ENCODE data around the gene LMF1. TPM values are rescaled to one million over a fixed set of nuclear protein-coding genes. Genes with fewer than 3 reads are reported as not detected.

The LMF1 gene
- total RNA-seq, 1 donor from 2014 or later: 36.1 TPM

GRCh38 chr16:912322-912683 is 58.5 kb downstream of the LMF1 start:
- no peaks in the 10 kb centered on the region for H3K9me3 Mint-ChIP-seq
- no peak overlapping the region for H3K4me3 Mint-ChIP-seq
- H3K27ac Mint-ChIP-seq: no peak overlapping the region
- H3K27me3 Mint-ChIP-seq: no peaks in the 10 kb centered on the region
- ChIA-PET CTCF (no interaction called here), POLR2A (no interaction called here)
- ATAC-seq (ENCODE audit: low read depth) (no peak), DNase-seq (no peak)
- peaks cover 31% of the 10 kb centered on the region for H3K36me3 Mint-ChIP-seq (ENCODE audit: low read depth)
- no peak for TF ChIP-seq CTCF (IDR thresholded peaks at IDR 0.05)
- H3K4me1 Mint-ChIP-seq: no peaks in the 10 kb centered on the region
- intact Hi-C loops (cut with micrococcal nuclease): no loop called here

- no peak for TF ChIP-seq CTCF (IDR thresholded peaks at IDR 0.05)
- H3K27me3 Mint-ChIP-seq: no peaks in the 10 kb centered on the region
- ChIA-PET POLR2A (no interaction called here), CTCF (no interaction called here)
- no peak overlapping the region for H3K4me3 Mint-ChIP-seq
- H3K4me1 Mint-ChIP-seq: no peaks in the 10 kb centered on the region
- H3K9me3 Mint-ChIP-seq: no peaks in the 10 kb centered on the region
- H3K36me3 Mint-ChIP-seq (ENCODE audit: low read depth): peaks cover 35% of the 10 kb centered on the region
- ATAC-seq (ENCODE audit: low read depth): no peak
- no peak for DNase-seq
- H3K27ac Mint-ChIP-seq: no peak overlapping the region
- intact Hi-C loops (cut with micrococcal nuclease): no loop called here
These were observed 59.0 kb downstream of the LMF1 start for GRCh38 chr16:911604-912321.

GRCh38 chr16:911101-911500 is 59.7 kb downstream of the LMF1 start:
- H3K9me3 Mint-ChIP-seq: no peaks in the 10 kb centered on the region
- ATAC-seq (ENCODE audit: low read depth): no peak
- intact Hi-C loops (cut with micrococcal nuclease): no loop called here
- DNase-seq: no peak
- H3K36me3 Mint-ChIP-seq (ENCODE audit: low read depth): peaks cover 42% of the 10 kb centered on the region
- ChIA-PET CTCF (no interaction called here), POLR2A (no interaction called here)
- TF ChIP-seq CTCF (IDR thresholded peaks at IDR 0.05): no peak
- H3K27me3 Mint-ChIP-seq: no peaks in the 10 kb centered on the region
- no peak overlapping the region for H3K27ac Mint-ChIP-seq
- H3K4me1 Mint-ChIP-seq: no peaks in the 10 kb centered on the region
- H3K4me3 Mint-ChIP-seq: no peak overlapping the region

GRCh38 chr16:910181-910580 is 60.6 kb downstream of the LMF1 start:
- Mint-ChIP-seq H3K9me3 (no peaks in the 10 kb centered on the region), H3K27ac (no peak overlapping the region), H3K27me3 (no peaks in the 10 kb centered on the region), H3K36me3 (ENCODE audit: low read depth) (peaks cover 50% of the 10 kb centered on the region), H3K4me1 (no peaks in the 10 kb centered on the region), H3K4me3 (no peak overlapping the region)
- CTCF ChIA-PET: no interaction called here
- no peak for TF ChIP-seq CTCF (IDR thresholded peaks at IDR 0.05)
- POLR2A ChIA-PET: no interaction called here
- intact Hi-C loops (cut with micrococcal nuclease): no loop called here
- ATAC-seq (ENCODE audit: low read depth) (no peak), DNase-seq (no peak)

- DNase-seq (no peak), ATAC-seq (ENCODE audit: low read depth) (no peak)
- no peak overlapping the region for H3K4me3 Mint-ChIP-seq
- no peaks in the 10 kb centered on the region for H3K4me1 Mint-ChIP-seq
- no peak for TF ChIP-seq CTCF (IDR thresholded peaks at IDR 0.05)
- H3K9me3 Mint-ChIP-seq: no peaks in the 10 kb centered on the region
- H3K36me3 Mint-ChIP-seq (ENCODE audit: low read depth): peaks cover 53% of the 10 kb centered on the region
- POLR2A ChIA-PET: no interaction called here
- no peaks in the 10 kb centered on the region for H3K27me3 Mint-ChIP-seq
- no peak overlapping the region for H3K27ac Mint-ChIP-seq
- intact Hi-C loops (cut with micrococcal nuclease): no loop called here
- CTCF ChIA-PET: no interaction called here
These were observed 61.3 kb downstream of the LMF1 start for GRCh38 chr16:909281-910000.
